ENCODE measurements around the gene PKP1.

Gene PKP1

GRCh38 chr1:201260236-201260590 is 23.1 kb upstream of the PKP1 start:
- in situ Hi-C loops (cut with HindIII; ENCODE audit: low sequenced_read_pairs) = no loop called here

- in situ Hi-C loops (cut with HindIII; ENCODE audit: low sequenced_read_pairs) = no loop called here
These were observed 22.5 kb upstream of the PKP1 start for GRCh38 chr1:201260648-201261311.

GRCh38 chr1:201261771-201262547 is 21.3 kb upstream of the PKP1 start:
- in situ Hi-C loops (cut with HindIII; ENCODE audit: low sequenced_read_pairs) = no loop called here

- in situ Hi-C loops (cut with HindIII; ENCODE audit: low sequenced_read_pairs) = no loop called here
These were observed 20.2 kb upstream of the PKP1 start for GRCh38 chr1:201262963-201263608.

GRCh38 chr1:201264072-201264471 is 19.2 kb upstream of the PKP1 start:
- in situ Hi-C loops (cut with HindIII; ENCODE audit: low sequenced_read_pairs) = no loop called here

- in situ Hi-C loops (cut with HindIII; ENCODE audit: low sequenced_read_pairs) = no loop called here
These were observed 18.8 kb upstream of the PKP1 start for GRCh38 chr1:201264554-201264953.

- in situ Hi-C loops (cut with HindIII; ENCODE audit: low sequenced_read_pairs) = no loop called here
These were observed 17.6 kb upstream of the PKP1 start for GRCh38 chr1:201265756-201266155.

- in situ Hi-C loops (cut with HindIII; ENCODE audit: low sequenced_read_pairs) = no loop called here
These were observed 17.0 kb upstream of the PKP1 start for GRCh38 chr1:201266276-201266675.

GRCh38 chr1:201266774-201267173 is 16.5 kb upstream of the PKP1 start:
- in situ Hi-C loops (cut with HindIII; ENCODE audit: low sequenced_read_pairs) = no loop called here

- in situ Hi-C loops (cut with HindIII; ENCODE audit: low sequenced_read_pairs) = no loop called here
These were observed 15.7 kb upstream of the PKP1 start for GRCh38 chr1:201267481-201268229.

GRCh38 chr1:201268604-201269151 is 14.6 kb upstream of the PKP1 start:
- in situ Hi-C loops (cut with HindIII; ENCODE audit: low sequenced_read_pairs) = no loop called here

- in situ Hi-C loops (cut with HindIII; ENCODE audit: low sequenced_read_pairs) = no loop called here
These were observed 14.0 kb upstream of the PKP1 start for GRCh38 chr1:201269281-201269680.

- in situ Hi-C loops (cut with HindIII; ENCODE audit: low sequenced_read_pairs) = no loop called here
These were observed 13.4 kb upstream of the PKP1 start for GRCh38 chr1:201269900-201270410.

GRCh38 chr1:201270616-201271390 is 12.5 kb upstream of the PKP1 start:
- in situ Hi-C loops (cut with HindIII; ENCODE audit: low sequenced_read_pairs) = no loop called here

GRCh38 chr1:201272799-201273198 is 10.5 kb upstream of the PKP1 start:
- in situ Hi-C loops (cut with HindIII; ENCODE audit: low sequenced_read_pairs) = no loop called here

GRCh38 chr1:201274616-201275252 is 8.6 kb upstream of the PKP1 start:
- in situ Hi-C loops (cut with HindIII; ENCODE audit: low sequenced_read_pairs) = no loop called here

- in situ Hi-C loops (cut with HindIII; ENCODE audit: low sequenced_read_pairs) = no loop called here
These were observed 8.0 kb upstream of the PKP1 start for GRCh38 chr1:201275253-201275666.

GRCh38 chr1:201276891-201277290 is 6.4 kb upstream of the PKP1 start:
- in situ Hi-C loops (cut with HindIII; ENCODE audit: low sequenced_read_pairs) = no loop called here

GRCh38 chr1:201277441-201277840 is 5.9 kb upstream of the PKP1 start:
- in situ Hi-C loops (cut with HindIII; ENCODE audit: low sequenced_read_pairs) = no loop called here

GRCh38 chr1:201279313-201279712 is 4.0 kb upstream of the PKP1 start:
- in situ Hi-C loops (cut with HindIII; ENCODE audit: low sequenced_read_pairs) = no loop called here

All from DLD1 (cell line).